Stimulated activated naive B cell treated with anti-CD40 and anti-IgM and Interleukin-4, amounts not matched to agents 10 μg/mL and 1 μg/mL and 100 μg/mL, for 72 hours (primary cell): ENCODE results near the gene PSMB10.
"Not testable (repeated sequence)": the region's sequence is repeated elsewhere in the genome, so short reads cannot be mapped to it uniquely, and the experiment has no call there.

ENCODE experiments used
- ATAC-seq, 2 donors: fragments of 150-1000 bp; cut with Tn5 transposase; replicated peaks; 2 replicates each; pipeline ENCODE4 v1.10.0; 2021; ENCODE audit warnings: moderate library complexity in 1 of 2
- DNase-seq: peaks from one replicate; pipeline ENCODE4 v3.0.0; 2021
- H3K27ac Mint-ChIP-seq: one replicate; pipeline ENCODE4 v1.8.0; 2022; ENCODE audit warnings: mild to moderate bottlenecking, mixed read lengths
- H3K27me3 Mint-ChIP-seq, 2 donors: one replicate each; pipeline ENCODE4 v1.8.0; 2022; ENCODE audit warnings: mixed read lengths in 2 of 2
- H3K36me3 Mint-ChIP-seq, 2 donors: one replicate each; pipeline ENCODE4 v1.8.0; 2022; ENCODE audit warnings: mixed read lengths in 2 of 2, mild to moderate bottlenecking in 1 of 2
- H3K4me1 Mint-ChIP-seq, 2 donors: one replicate each; pipeline ENCODE4 v1.8.0; 2022; ENCODE audit warnings: mixed read lengths in 2 of 2, mild to moderate bottlenecking in 1 of 2
- H3K4me3 Mint-ChIP-seq, 2 donors: one replicate each; pipeline ENCODE4 v1.8.0; 2022; ENCODE audit warnings: mild to moderate bottlenecking in 2 of 2, mixed read lengths in 2 of 2, moderate library complexity in 1 of 2
- H3K9me3 Mint-ChIP-seq, 2 donors: one replicate each; pipeline ENCODE4 v1.8.0; 2022; ENCODE audit warnings: mixed read lengths in 2 of 2, mild to moderate bottlenecking in 1 of 2

Gene PSMB10

GRCh38 chr16:67936124-67936879 is at the start of gene PSMB10:
PSMB10 (minus strand) TSS chr16:67936850; CDS start chr16:67936749, 101 bp downstream.
- peaks cover 43 to 57% of the 10 kb centered on the region in 2 donors for H3K36me3 Mint-ChIP-seq
- H3K27me3 Mint-ChIP-seq: no peaks in the 10 kb centered on the region
- DNase-seq (no peak), ATAC-seq (peak; percentile 17 to 26)
- peak within 1 kb of the TSS; percentile 96 to 100 for H3K4me3 Mint-ChIP-seq
- H3K27ac Mint-ChIP-seq: peak within 1 kb of the TSS; percentile 100
- peaks cover 37 to 62% of the 10 kb centered on the region in 2 donors for H3K4me1 Mint-ChIP-seq
- H3K9me3 Mint-ChIP-seq: no peaks in the 10 kb centered on the region

- no peak for DNase-seq
- ATAC-seq: no peak
- H3K4me3 Mint-ChIP-seq: no peak overlapping the region
- H3K4me1 Mint-ChIP-seq: peaks cover 22 to 44% of the 10 kb centered on the region in 2 donors
- no peaks in the 10 kb centered on the region for H3K36me3 Mint-ChIP-seq
- H3K9me3 Mint-ChIP-seq: no peaks in the 10 kb centered on the region
- peaks cover 0 to 4% of the 10 kb centered on the region in 2 donors for H3K27me3 Mint-ChIP-seq
- peak overlapping the region; percentile 95 for H3K27ac Mint-ChIP-seq
These were observed 45.5 kb upstream of the PSMB10 start for GRCh38 chr16:67982011-67982696.

- no peak within 1 kb of the TSS for H3K27ac Mint-ChIP-seq
- H3K9me3 Mint-ChIP-seq: no peaks in the 10 kb centered on the region
- no peaks in the 10 kb centered on the region for H3K36me3 Mint-ChIP-seq
These were observed 43.5 kb upstream of the PSMB10 start, which contains the start of gene DPEP3 for GRCh38 chr16:67979955-67980678. DPEP3 (minus strand) TSS chr16:67980499; CDS start chr16:67980380, 119 bp downstream.

GRCh38 chr16:67977469-67978227 is 41.0 kb upstream of the PSMB10 start:
- Mint-ChIP-seq H3K27ac (no peak overlapping the region), H3K9me3 (no peaks in the 10 kb centered on the region), H3K4me1 (peaks cover 14 to 25% of the 10 kb centered on the region in 2 donors), H3K4me3 (no peak overlapping the region), H3K36me3 (no peaks in the 10 kb centered on the region), H3K27me3 (peaks cover 0 to 9% of the 10 kb centered on the region in 2 donors)
- DNase-seq (no peak), ATAC-seq (no peak)

More at GRCh38 chr16:67979955-67980678, 43.5 kb upstream of the PSMB10 start, which contains the start of gene DPEP3:
- Mint-ChIP-seq H3K4me3 (peak within 1 kb of the TSS in 1 of 2 donors; percentile 32), H3K27me3 (peaks cover 0 to 9% of the 10 kb centered on the region in 2 donors), H3K4me1 (peaks cover 29 to 49% of the 10 kb centered on the region in 2 donors)
- no peak for DNase-seq
- no peak for ATAC-seq

DNA sequence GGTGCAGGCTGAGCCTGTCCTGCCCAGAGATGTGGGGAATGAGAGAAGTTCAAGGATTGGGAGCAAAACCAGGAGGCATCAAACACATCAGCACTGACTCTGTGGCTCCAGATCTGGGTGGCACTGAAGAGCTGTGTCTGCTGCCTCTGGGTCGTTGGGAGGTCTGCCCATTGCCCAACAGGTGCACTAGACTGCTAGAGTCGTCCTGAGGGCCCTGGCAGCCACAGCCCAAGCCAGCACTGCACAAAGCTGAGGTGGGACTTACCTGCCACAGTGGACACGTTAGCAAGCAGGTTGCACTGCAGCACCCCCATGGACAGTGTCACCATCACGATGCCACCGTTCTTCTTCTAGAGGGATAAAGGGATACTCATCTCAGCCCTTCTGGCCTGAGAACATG is 40.4 kb upstream of the PSMB10 start:
- Mint-ChIP-seq H3K9me3 (no peaks in the 10 kb centered on the region), H3K4me3 (no peak overlapping the region), H3K27me3 (peaks cover 0 to 9% of the 10 kb centered on the region in 2 donors), H3K27ac (no peak overlapping the region), H3K4me1 (peaks cover 11 to 21% of the 10 kb centered on the region in 2 donors), H3K36me3 (no peaks in the 10 kb centered on the region)
- ATAC-seq (no peak), DNase-seq (no peak)

GRCh38 chr16:67976205-67976604 is 39.6 kb upstream of the PSMB10 start:
- Mint-ChIP-seq H3K27me3 (peaks cover 0 to 9% of the 10 kb centered on the region in 2 donors), H3K27ac (peak overlapping the region; percentile 62), H3K9me3 (no peaks in the 10 kb centered on the region), H3K36me3 (no peaks in the 10 kb centered on the region), H3K4me3 (no peak overlapping the region), H3K4me1 (peaks cover 11 to 21% of the 10 kb centered on the region in 2 donors)
- DNase-seq (no peak), ATAC-seq (no peak)

DNA sequence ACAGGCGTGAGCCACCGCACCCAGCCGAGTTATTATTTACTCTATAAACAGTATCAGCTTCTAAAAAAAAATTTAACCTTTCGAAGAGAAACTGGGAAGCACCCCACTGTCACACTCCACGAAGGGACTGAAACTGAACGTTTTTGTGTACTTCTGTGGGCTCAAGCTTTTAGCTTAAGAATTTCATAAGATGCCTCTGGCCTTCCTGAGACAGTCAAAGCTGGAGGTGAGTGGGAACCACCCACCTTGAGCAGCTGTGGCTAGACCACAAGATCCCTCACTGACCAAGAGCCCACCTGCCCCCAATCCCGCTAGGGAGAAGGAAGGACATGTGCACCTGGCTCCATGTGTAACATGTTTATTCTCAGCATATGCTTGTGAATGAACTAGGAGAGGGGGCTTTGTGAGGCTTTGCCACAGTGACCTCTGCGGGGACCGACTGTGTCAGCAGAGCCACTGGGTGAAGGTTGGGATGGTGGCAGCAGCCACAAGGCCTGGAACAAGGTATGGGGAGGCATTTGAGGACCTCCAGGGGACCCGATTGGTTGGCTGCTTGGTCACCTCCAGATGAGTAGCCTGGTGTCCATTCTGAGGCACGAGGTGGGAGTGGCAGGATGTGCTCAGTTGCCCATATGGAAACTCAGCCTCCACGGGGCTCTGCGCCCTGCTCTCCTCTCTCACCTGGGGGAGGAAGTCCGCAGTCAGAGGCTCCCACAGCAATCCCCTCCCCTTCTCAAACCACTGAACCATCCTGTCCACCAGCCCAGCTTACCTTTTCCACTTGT is 38.9 kb upstream of the PSMB10 start:
- Mint-ChIP-seq H3K4me3 (no peak overlapping the region), H3K27ac (peak overlapping the region; percentile 86), H3K4me1 (peaks cover 11 to 21% of the 10 kb centered on the region in 2 donors), H3K36me3 (no peaks in the 10 kb centered on the region), H3K27me3 (peaks cover 0 to 9% of the 10 kb centered on the region in 2 donors), H3K9me3 (no peaks in the 10 kb centered on the region)
- peak; percentile 76 to 80 for ATAC-seq
- DNase-seq: no peak

- not testable (repeated sequence) for H3K27me3 Mint-ChIP-seq, DNase-seq, H3K27ac Mint-ChIP-seq, H3K36me3 Mint-ChIP-seq, H3K9me3 Mint-ChIP-seq, ATAC-seq, H3K4me3 Mint-ChIP-seq
- peaks cover 19 to 34% of the 10 kb centered on the region in 2 donors for H3K4me1 Mint-ChIP-seq
These were observed 35.6 kb upstream of the PSMB10 start for GRCh38 chr16:67972285-67972684.

- H3K4me3 Mint-ChIP-seq: no peak overlapping the region
- H3K36me3 Mint-ChIP-seq: peaks cover 0 to 3% of the 10 kb centered on the region in 2 donors
- DNase-seq (no peak), ATAC-seq (no peak)
- H3K9me3 Mint-ChIP-seq: no peaks in the 10 kb centered on the region
- peak overlapping the region; percentile 51 for H3K27ac Mint-ChIP-seq
- H3K27me3 Mint-ChIP-seq: peaks cover 0 to under 1% of the 10 kb centered on the region in 2 donors
- peaks cover 26 to 42% of the 10 kb centered on the region in 2 donors for H3K4me1 Mint-ChIP-seq
These were observed 34.5 kb upstream of the PSMB10 start for GRCh38 chr16:67971111-67971510.

GRCh38 chr16:67969254-67970039 is 32.8 kb upstream of the PSMB10 start:
- peaks cover 2 to 10% of the 10 kb centered on the region in 2 donors for H3K36me3 Mint-ChIP-seq
- H3K9me3 Mint-ChIP-seq: no peaks in the 10 kb centered on the region
- DNase-seq: no peak
- peak overlapping the region; percentile 92 to 100 for H3K4me3 Mint-ChIP-seq
- peak in 1 of 2 donors; percentile 12 for ATAC-seq
- no peaks in the 10 kb centered on the region for H3K27me3 Mint-ChIP-seq
- peak overlapping the region; percentile 90 for H3K27ac Mint-ChIP-seq
- peaks cover 32 to 44% of the 10 kb centered on the region in 2 donors for H3K4me1 Mint-ChIP-seq

- ATAC-seq (peak; percentile 85 to 90), DNase-seq (peak; percentile 87)
- peak within 1 kb of the TSS; percentile 96 for H3K27ac Mint-ChIP-seq
- no peaks in the 10 kb centered on the region for H3K27me3 Mint-ChIP-seq
- H3K9me3 Mint-ChIP-seq: no peaks in the 10 kb centered on the region
- peaks cover 33 to 47% of the 10 kb centered on the region in 2 donors for H3K4me1 Mint-ChIP-seq
- H3K36me3 Mint-ChIP-seq: peaks cover 2 to 12% of the 10 kb centered on the region in 2 donors
- peak within 1 kb of the TSS; percentile 92 to 100 for H3K4me3 Mint-ChIP-seq
These were observed 32.0 kb upstream of the PSMB10 start, which contains the start of gene SLC12A4 for GRCh38 chr16:67968400-67969253. SLC12A4 (minus strand) TSS chr16:67968637; CDS start chr16:67968553, 84 bp downstream.
